CD4-positive, alpha-beta T cell treated with Interleukin-4 for 4 hours (primary cell): ENCODE data around the gene LLGL2.
"Not testable (repeated sequence)": the region's sequence is repeated elsewhere in the genome, so short reads cannot be mapped to it uniquely, and the experiment has no call there.

Experiments
- DNase-seq: peaks from one replicate; pipeline ENCODE4 v3.0.0-alpha.2; 2020

The LLGL2 gene

DNA sequence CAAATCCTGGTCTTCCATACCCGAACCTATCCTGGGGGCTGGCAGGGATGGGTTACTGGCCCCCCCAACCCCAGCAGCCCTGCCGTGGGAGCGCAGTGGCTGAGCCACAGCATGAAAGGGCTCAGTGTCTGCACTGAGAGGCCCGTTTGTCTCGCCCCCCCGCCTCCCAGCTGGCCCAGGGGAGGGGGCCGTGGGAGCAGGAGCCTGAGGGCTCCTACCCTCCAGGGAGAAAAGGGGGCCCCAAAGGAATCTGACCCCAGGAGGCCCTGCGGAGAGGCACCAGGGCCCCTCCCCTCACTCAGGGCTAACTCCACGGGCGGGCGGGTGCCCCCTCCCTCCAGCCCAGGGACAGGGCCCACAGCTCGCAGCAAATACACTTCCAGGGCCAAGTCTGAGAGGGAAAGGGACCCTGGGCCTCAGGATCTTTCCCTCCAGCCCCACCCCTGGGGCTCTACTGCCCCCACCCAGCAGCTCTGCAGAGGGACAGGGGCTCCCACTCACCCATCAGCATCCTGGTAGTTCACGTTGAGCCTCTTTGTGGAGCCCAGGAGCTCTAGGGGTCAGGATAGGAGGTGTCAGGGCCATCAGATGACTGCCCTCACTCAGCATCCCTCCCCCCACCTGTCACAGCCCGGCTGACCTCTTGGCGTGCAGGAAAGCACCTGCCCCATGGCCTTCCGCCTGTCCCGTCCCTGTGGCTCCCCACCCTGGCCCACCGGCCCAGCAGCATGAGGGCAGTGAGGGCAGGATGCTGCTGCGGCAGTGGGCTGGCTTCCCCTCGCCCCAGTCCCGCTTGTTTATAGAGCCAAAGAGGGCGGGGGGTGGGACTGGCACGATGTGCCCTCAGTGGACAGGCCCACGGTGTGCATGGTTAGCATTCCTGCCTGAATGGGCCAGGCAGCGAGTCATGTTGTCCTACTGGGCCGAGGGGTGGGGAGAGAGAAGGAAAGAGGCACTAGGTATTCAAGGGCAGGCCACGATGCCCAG, 17.5 kb upstream of the LLGL2 start:
- no peak for DNase-seq

DNA sequence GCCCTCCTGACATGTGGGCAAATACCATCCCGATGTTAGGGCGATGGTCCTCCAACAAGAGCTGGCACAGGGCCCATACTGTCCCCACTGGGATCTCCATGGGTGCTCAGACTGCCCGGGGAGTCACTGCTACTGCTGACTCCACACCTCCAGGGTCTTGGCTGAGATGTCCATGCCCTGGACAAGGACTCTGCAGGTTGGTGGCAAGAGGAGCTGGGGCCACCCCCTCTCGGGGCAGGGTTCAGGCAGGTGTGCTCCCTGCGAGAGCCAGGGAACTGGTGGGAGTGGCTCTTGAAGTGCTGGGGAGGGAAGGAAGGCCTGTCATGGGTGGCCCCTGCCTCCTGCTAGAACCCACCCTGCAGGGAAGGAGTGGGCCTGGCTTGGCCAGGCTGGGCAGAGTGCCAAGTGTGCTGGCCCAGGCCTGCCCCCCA, 16.6 kb upstream of the LLGL2 start:
- no peak for DNase-seq

DNA sequence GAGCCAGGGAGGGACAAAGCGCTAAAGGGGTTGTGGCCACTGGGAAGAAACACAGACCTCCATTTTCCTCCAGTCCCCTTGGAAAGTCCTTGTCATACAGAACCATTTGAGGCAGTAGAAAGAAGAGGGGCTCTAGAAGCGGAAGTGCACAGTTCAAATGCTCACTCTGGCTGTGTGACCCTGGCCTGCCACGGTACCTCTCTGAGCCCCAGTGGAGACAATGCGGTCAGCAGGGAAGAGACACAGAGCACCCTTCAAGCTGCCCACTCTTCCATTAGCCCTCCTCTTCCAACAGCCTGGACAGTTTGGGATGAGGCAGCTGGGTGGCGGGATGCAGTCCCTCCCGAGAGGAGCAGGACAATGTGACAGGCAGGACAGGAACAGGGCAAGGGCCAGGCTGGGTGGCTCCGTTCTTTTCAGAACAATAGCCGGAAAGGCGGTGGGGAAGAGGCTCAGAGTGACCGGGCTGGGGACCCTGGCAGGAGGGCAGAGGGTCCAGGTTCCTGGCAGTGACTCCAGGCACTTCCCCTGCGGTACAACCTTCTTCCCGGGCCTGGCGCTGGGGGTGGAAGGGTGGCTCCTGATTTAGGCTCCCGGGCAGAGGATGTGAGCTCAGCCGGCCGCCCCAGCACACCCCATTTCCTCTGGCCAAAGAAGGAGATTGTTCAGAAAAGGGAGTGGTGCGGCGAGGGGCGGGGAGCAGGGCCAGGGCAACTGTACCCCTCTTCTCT, 15.8 kb upstream of the LLGL2 start:
- DNase-seq: no peak

DNA sequence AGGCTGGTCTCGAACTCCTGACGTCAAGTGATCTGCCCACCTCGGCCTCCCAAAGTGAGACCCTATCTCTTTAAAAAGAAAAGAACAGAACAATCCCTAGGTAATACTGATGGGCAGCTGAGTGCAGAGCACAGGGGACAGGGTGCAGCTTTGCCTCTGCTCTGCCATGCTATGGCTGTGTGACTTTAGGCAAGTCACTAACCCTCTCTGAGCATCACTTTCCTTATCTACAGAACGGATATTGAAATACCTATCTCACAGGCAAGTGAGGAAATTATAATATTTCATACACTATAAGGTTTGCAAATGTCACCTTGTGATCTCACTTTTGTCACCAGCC, 14.3 kb upstream of the LLGL2 start:
- no peak for DNase-seq

DNA sequence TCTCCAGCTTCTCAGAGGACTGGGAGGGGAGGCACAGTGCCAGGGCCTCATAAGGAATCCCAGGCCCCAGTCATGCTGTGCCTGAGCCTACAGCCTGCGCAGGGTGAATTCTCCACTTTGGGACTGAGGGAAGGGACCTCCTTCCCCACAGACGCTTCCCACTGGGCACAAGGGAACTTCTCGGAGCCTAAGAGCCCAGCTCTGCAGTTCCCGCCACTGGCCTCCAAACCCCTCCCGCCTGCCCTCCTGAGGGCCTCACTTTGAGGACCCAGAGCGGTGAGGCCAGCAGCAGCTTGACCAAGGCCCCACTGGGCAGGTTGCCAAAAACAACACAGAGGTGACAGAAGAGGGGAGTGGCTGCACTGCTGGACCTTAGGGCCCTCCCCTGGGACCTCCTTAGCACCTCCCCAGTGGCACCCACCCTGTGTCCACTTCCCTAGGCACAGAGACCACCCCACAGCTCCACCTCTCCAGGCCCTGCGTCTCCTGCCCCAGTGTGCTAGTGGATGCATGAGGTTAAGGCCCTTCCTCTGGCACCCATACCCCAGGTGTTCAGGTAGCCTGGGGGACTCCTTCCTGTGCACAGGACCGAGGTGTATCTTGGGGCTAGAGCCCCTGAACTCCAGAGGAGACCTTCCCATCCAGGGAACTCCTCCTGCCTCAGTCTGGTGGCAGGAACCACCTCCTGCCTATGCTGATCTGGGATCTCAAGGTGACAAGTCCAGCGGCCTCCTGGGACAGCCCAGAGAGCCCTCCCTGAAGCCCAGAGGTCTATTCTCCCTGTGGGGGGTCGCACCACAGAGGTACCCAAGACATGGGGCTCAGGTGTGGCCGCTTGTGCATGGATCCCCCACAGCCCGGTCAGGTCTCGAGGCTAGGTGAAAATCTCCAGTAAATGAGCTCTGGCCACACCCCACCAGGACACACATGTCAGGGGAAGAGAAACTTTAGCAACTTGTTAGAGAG, 13.6 kb upstream of the LLGL2 start:
- DNase-seq: no peak

DNA sequence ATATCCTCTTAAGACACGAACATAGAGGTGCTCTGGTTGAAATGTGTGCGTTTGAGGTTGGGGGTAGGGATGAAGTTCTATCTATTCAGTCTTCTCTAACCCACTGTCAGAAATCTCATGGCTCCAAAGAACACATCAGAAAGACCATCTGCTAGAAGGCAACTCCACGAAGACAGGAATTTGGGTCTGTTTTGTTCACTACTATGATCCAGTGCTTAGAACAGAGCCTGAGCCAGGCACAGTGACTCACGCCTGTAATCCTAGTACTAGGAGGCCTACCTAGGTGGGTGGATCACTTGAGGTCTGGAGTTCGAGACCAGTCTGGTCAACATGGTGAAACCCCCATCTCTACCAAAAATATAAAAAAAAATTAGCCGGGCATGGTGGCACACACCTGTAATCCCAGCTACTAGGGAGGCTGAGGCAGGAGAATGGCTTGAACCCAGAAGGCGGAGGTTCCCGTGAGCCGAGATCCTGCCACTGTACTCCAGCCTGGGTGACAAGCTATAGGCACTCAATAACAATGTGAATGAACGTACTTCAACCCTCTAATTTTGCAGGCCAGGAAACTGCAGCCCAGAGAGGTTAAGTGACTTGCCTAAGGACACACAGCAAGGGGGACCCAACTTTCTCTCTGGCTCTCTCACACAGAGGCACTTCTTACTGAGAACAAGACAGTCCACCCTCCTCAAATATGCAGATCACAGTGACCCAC, 12.4 kb upstream of the LLGL2 start:
- DNase-seq: no peak

DNA sequence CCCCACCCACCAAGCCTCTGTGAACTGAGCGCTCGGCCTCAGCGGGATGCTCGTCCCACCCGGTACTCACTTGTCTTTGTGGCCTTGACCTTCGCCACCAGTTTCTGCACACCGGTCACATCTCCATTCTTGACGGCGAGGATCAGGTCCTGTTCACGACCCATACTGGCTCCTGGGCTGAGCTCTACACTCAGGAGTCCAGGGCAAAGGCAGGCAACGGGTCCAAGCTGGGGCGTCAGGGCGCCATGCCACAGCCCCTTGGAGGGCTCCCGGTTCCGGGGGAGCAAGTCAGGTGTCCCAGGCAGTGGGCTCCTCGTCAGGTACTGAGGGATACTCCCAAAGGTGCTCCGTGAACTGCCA, 11.9 kb upstream of the LLGL2 start:
- no peak for DNase-seq

DNA sequence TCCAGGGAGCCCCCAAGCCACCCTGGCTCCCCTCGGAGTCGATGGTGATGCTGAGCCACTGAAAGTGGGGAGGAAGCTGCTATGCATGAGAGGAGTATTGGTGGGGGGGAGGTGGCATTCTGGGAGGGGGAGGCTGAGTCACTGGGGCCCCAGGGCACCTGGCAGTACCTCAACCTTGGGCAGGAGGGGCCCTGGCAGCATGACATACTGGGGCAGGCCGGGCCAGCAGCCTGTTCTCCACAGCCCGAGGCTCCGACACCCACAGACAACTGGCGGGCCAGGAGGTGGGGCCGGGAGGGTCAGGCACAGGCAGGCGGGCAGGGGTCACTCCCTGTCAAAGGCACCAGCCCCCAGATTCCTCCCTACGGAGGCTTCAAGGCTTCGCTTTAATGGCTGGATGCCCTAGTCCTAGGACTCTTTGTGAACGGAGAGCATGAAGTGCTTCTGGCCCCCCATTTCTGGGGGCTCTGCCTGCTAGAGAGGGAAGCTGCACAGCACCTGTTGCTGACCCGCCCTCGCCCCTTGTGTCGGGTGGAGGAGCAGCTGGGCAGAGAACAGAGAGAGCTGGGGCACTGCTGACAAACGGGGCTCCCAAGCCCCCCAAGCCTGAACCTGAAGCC, 11.1 kb upstream of the LLGL2 start:
- DNase-seq: no peak

DNA sequence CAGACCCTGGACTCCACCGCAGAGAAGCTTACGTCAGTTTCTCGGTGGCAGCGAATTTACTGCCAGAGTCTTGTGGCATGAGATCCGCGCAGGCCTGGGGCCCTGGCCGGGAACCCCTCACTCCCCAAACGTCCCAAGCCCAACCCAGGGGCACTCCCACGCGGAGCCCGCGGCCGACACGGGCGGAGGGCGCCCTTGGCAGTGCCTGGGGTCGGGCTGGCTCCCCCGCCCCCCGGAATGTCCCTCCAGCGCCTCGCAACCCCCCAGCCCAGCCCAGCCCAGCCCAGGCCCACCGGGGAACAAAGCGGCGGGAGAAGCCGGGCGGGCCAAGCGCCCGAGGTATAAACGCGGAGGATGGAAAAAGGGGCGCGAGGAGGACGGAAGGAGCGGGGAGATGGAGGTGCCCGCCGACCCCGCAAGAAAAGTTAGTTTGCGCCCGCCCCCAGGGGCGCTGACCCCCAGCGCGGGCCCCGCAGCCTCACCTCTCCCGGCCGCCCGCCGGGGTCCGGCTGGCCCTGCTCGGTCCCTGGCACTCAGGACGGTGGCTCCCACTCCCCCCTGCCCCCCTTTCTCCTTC, 10.5 kb upstream of the LLGL2 start:
- DNase-seq: no peak

DNA sequence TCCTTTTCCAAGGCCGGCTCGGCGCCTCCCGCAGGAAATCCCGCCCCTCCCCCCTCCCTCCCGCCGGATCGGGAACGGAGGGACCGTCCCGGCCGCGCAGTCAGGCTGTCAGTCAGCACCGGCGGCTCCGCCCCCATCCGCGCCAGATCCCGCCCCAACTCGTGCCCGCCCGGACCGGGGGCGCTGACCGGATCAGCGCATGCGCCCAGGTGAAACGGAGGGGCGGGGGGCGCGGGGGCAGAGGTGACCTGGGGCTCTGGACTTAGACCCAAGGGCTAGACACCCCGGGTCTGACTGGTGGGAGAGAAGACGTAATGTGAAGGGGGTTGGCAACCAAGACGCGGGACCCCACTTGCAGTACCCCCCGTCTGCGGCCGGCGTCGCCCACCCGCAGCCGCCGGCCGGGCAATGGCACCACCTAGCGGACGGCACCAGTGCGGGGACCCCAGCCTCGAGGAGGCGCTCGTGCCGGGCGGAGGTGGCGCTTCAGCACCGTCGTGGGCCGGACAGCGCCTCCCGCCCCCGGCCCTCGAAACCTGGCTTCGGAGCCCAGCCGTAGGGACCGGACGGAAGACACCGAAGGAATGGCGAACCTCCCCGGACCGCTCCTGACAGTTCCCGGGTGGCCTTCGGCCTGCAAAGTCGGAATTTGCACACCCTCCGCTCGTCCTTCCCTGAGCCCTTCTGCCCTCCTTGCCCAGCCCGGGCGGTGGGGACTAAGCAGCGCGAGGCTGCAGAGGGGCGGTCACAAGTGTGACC, 9.8 kb upstream of the LLGL2 start, which contains the start of gene CASKIN2:
CASKIN2 (minus strand) TSS at position 42 of the 759 bp plus-strand sequence. CDS start 1,733 bp downstream, outside the sequence.
- peak; percentile 48 for DNase-seq

DNA sequence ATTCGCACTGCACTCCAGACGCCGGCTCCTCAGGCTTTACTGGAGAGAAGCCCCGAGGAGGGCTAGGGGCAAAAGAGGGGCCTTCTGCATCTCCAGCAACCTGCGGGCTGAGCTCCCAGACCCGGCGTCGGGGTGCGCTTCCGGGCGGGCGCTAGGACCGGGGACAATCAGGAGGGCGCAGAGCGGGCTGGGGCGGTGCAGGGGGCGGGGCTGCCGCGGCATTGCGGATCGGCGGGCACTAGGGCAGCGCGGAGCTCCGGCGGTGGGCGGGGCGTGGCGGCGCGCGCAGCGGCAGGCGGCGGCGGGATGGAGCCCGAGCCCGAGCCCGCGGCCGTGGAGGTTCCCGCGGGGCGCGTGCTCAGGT, 9.3 kb upstream of the LLGL2 start, which contains the start of gene TSEN54:
TSEN54 (plus strand) TSS at position 274 of the 364 bp plus-strand sequence; CDS start at position 307, 33 bp downstream.
- peak; percentile 92 for DNase-seq

DNA sequence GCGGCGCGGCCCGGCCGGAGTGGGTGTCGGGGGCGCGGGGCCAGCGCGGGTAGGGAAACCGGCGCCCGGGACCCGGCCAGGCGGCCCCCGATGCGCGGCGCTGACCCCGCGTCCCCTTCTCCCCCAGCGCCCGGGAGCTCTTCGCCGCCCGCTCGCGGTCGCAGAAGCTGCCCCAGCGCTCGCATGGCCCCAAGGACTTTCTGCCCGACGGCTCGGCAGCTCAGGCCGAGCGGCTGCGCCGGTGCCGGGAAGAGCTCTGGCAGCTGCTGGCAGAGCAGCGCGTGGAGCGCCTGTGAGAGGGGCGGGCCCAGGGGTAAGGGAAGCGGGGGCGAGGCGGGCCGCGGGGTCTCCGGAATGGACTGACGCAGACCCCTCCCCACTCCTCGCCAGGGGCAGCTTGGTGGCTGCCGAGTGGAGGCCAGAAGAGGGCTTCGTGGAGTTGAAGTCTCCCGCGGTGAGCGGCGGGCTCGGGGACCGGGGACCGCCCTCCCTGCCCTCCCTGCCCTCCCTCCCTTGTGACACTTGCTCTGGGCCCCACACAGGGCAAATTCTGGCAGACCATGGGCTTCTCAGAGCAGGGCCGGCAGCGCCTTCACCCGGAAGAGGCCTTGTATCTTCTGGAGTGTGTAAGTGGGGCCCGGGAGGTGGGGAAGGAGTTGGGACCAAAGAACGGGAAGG, 8.7 kb upstream of the LLGL2 start:
- no peak for DNase-seq

DNA sequence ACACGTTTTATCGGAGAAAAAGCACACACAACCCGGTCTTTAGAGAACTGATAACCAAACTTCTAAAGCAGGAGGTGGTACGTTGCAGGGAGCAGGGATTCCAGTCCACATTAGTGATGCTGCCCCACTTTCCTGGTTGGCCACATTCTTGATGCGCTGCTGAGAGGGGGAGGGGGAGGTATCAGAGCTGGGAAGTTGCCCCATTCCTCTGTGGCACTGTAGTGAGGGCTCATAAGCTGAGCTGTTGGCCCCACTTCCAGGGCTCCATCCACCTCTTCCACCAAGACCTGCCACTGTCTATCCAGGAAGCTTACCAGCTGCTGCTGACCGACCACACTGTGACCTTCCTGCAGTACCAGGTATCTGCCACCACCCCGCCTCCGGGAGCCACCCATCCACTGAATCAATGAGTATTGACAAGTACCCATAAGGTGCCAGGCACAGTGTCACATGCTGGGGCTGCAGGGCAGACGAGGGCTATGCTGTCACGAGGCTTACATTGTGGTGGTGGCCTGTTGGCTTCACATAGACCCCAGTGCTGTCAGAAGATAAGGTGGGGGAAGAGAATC, 8.1 kb upstream of the LLGL2 start:
- DNase-seq: peak; percentile 18

DNA sequence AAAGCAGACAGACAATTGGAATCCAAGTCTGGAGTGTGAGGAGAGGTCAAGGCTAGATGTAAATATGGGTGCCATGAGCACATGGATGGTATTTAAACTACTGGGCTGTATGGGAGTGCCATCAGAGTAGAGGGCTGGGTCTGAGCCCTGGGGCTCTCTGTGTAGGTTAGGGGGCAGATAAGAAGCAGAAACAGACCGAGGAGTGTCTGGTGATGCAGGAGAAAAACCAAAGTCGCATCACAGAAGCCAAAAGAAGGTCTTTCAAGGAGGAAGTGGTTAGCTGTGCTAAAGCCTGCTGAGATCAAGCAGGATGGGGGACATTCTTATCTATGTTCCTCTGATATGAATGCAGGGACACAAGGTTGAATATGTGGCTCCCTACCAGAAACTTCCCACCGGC, 7.3 kb upstream of the LLGL2 start:
- DNase-seq: peak; percentile 55

DNA sequence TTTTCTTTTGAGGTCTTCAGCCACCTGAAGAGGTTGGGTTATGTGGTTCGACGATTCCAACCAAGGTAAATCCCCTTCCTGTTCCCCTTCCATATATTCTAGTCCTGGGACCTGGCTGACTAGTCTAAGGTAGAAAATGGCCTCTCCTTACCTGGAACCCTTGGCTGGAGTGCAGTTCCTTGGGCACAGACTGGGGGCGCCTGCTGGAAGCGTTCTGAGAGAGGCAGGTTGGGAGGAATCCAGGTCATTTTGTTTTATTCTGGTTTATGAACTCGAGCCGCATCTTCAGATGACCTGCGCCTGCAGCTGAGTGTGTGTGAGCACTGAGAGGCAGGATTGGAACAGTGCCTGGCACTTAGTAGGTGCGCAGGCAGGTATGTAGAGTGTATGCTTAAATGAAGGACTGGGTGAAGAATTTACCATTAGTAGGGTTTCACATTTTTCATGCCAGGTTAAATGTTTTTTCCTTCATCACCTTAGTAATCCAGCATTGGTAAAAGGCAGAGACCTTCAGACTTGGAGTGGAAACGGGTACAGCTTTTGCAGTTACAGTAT, 6.4 kb upstream of the LLGL2 start:
- DNase-seq: no peak

DNA sequence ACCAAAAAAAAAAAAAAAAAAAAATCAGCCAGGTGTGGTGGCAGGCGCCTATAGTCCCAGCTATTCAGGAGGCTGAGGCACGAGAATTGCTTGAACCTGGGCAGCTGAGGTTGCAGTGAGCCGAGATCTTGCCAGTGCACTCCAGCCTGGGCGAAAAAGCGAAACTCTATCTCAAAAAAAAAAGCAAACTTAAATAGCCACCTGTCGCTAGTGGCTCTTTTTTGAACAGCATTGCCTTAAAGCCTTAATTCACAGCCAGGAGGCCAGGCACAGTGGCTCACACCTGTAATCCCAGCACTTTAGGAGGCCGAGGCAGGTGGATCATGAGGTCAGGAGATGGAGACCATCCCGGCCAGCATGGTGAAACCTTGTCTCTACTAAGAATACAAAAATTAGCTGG, 5.1 kb upstream of the LLGL2 start:
- DNase-seq: not testable (repeated sequence)

DNA sequence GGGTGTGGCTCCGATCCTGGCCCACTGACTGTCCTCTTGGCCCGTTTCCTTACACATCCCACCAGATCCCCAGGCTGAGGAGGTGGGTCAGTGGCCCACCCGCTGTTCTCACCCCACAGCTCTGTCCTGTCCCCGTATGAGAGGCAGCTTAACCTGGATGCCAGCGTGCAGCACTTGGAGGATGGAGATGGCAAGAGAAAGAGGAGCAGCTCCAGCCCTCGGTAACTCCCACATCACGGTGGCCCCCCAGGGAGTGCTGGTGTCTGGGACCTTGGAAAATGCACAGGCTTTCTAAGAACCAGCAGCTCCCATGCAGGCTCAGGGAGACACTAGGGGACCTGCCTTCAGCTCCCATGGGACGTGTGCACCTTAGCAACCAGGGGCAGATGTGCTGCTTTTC, 4.2 kb upstream of the LLGL2 start:
- DNase-seq: no peak

DNA sequence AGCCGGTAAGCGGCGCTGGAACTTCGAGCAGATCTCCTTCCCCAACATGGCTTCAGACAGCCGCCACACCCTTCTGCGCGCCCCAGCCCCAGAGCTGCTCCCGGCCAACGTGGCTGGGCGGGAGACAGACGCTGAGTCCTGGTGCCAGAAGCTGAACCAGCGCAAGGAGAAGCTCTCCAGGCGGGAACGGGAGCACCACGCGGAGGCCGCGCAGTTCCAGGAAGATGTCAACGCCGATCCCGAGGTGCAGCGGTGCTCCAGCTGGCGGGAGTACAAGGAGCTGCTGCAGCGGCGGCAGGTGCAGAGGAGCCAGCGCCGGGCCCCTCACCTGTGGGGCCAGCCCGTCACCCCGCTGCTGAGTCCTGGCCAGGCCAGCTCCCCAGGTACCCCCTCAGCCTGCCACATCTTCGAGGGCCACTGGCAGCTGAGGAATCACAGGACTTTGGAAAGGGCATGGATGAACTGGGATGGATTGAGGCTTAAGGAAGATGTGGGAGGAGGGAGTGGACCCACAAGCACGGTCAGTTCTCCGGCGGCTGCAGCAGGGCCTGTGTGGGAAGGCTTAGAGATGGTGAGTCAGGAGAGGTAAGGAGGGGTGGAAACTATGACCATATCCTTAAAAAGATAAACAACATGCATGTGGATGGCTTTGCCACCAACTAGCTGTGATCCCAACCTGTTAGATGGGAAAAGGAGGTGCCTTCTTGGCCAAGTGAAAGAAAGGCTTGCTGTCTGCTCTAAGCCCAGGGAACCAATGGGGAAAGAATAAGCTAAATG, 3.4 kb upstream of the LLGL2 start:
- no peak for DNase-seq
